NCI-H2107 (cell line): ENCODE results near the gene DGKZ.

Experiments used
- DNase-seq: peaks from one replicate; lab custom pipeline; 2025; lab: John Stamatoyannopoulos, UW

DGKZ gene

GRCh38 chr11:46345881-46346484, 1.3 kb upstream of the DGKZ start:
- DNase-seq, result no peak

GRCh38 chr11:46347637-46348311, 511 bp downstream of the DGKZ start:
- DNase-seq, result no peak

GRCh38 chr11:46348566-46349401, 1.5 kb downstream of the DGKZ start:
- DNase-seq, result no peak

- no peak for DNase-seq
Measured at GRCh38 chr11:46350695-46351094, 3.4 kb downstream of the DGKZ start.

DNA sequence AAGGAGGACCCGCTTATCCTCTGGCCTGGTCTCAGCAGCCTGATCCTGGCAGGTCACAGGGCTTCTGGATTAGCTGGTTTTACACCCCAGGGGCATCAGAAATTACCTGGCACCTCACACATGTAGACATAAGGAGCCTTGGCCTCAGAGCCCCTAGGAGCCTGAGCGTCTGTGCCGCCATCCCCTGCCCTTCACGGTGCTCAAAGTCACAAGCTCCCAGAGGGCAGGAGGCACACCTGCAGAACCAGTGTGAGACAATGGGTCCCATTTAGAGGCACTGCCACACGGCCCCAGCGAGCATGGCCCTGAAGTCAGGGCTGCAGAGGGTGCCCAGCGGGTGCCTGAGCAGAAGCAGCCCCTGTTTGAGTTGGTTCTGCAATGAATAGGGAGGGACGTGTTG, 3.9 kb downstream of the DGKZ start:
- DNase-seq, result no peak

DNA sequence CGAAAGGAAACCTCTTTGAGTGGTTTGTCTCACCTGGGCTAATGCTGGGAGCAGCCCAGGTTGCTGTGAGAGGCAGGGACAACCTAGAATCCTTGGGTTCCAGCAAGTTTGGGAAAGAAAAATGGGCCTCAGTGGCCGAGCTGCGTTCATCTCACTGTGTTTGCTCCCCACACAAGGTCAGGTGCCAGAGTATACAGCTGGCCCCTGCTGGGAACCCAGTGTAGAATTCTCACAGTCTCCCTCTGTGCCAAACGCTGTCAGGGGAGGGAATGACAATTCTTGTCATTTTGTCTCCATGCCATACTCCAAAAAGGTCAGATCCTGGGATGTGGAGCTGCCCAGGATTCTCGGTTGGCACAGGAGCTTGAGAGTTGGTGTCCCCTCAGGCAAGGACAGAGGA, 4.3 kb downstream of the DGKZ start:
- DNase-seq, result no peak

DNA sequence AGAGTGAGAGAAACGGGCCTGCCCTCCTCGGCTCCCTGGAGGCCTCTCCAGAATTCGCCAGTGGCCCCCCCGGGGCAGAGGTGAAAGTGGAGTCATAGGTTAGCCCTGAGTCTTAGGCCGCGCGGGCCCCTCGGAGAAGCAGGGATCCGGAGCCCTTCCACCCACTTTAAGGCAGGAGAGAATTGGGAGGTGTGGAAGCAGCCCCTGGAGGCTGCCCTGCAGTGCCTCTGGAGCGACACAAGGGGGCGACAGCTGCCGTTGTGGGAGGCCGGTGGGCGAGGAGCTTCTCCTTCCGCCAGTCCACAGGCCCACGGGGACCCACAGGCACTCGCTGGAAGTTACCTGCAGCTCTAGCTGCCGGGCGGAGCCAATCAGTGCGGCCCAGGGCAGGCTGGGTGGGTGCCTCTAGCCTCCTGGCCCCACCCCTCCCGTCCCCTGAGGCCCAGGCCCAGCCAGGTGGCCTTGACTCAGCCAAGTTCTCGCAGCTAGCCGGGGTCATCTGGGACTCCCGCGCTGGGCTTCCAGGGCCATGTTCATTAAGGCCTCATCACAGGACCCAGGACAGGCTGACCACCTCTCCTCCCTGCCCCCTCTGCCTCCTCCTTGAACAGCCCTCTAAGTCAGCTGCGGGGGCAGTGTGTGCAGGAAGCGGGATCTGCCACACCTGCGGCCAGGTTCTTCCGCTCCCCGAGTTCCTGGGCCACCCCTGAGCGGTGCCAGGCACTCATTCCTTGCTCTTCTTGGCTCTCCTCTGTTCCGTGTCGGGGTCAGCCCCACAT, 5.0 kb downstream of the DGKZ start:
- no peak for DNase-seq

DNA sequence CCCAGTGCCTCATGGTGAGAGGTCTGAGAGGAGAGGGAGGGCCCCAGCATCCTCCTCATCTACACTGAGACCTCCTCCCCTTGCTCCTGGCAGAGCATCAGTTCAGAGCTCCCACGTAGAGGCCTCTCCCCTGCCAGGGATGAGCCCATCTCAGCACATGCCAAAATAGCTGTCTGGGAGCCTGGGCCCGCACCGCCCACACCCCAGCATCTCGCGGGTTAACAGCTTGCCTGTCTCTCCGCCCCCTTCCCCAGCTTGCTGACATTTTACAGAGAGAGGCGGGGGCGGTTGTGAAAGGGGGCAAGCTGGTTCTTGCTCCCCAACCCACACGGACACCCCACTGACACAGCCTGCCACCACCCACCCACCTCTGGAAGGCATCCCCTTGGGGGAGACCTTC, 6.4 kb downstream of the DGKZ start:
- DNase-seq, result no peak

GRCh38 chr11:46356924-46357482, 9.7 kb downstream of the DGKZ start:
- DNase-seq, result no peak

- peak; percentile 79 for DNase-seq
Measured at GRCh38 chr11:46357483-46357936, 10.2 kb downstream of the DGKZ start.

GRCh38 chr11:46359953-46360352, 12.7 kb downstream of the DGKZ start:
- DNase-seq, result no peak

- DNase-seq, result no peak
Measured at GRCh38 chr11:46360878-46361277, 13.6 kb downstream of the DGKZ start.

DNA sequence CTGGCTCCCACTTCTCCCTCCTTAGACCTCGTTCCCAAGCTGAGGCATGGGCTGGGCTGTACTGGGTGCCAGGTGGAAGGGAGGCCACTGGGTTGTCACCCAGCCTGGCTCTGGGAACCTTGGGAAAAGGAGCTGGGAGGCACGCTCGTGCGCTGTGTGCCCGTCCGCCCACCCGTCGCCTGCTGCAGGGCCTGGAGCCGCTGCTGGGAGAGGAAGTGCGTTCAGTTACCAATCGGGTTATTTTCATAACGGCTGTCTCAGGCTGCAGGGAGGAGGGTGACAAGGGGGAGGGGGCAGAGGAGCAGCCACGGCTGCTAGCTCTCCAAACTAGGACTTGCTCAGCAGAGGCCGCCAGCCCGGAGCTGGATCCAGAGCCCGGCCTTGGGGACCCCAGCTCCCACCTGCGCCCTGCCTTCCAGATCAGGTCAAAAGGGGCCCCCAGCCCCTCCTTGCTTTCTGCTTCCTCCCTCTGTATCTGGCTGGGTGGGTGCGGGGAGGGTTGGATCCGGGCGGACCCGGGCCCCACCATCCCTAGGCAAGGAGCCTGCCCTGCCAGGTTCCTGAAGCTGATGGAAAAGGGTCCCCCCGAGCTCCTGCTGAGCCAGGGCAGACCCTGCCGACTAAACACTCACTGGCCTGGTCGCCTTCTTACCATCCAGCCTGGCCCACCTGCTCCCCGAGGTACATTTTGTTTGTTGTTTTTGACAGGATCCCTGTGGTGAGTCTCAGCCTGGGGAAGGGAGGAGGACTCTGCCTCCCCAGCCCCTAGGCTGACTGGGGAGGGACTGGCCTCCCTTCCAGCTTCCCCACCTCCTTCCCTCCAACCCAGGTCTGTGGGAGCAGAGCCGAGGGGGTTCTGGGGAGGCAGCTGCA, 14.3 kb downstream of the DGKZ start:
- peak; percentile 76 for DNase-seq

GRCh38 chr11:46362156-46363030, 15.1 kb downstream of the DGKZ start:
- no peak for DNase-seq

DNA sequence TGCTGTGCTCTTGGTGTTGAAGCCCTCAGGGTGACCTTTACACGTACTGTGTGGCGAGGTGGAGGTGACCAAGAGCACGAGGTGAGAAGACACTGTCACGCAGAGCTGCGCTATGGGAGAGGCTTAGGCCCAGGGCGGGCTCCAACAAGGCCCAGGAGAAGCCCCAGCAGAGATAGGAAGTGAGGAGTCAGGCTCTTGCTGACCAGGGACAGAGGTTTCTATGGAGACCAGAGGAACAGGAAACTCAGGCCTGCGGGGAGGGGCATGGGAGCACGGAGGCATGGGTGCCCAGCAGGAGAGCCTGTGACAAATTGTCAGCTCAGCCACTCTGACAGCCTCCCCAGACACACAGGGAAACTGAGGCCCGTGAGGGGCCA, 15.8 kb downstream of the DGKZ start:
- DNase-seq, result no peak

DNA sequence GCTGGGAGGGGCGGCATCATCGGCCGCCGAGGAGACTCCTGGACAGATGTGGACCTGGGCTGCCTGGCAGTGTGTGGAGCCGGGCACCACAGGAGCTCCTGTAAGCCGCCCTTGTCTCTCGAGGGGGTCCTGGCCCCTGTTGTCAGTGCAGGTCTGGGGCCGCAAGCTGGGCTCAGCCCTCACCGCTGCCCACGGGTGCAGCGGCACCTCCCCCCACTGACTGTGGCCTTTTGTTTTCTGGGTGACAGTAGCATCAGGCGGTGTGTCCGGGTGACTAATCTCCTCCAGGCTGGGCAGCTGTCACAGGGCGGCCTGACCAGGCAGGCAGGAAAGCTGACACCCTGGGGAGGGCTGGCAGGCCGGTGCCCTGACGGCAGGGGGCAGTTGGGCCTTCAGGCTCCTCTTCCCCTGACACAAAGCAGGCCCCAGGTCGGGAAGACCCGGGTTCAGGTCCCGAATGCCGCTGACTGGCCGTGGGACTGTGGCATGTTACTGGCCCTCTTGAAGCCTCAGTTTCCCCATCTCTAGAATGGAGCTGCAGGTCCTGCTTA, 16.3 kb downstream of the DGKZ start:
- no peak for DNase-seq

GRCh38 chr11:46364056-46364455, 16.8 kb downstream of the DGKZ start:
- DNase-seq, result no peak

- DNase-seq, result no peak
Measured at GRCh38 chr11:46364791-46365190, 17.5 kb downstream of the DGKZ start.

GRCh38 chr11:46366260-46366659, 19.0 kb downstream of the DGKZ start:
- no peak for DNase-seq
